Medulla oblongata (tissue), 1 donor: ENCODE data around the gene MPC2.

Experiments
- DNase-seq: peaks from one replicate; pipeline ENCODE4 v3.0.0-alpha.2; 2015; ENCODE audit errors: extremely low spot score

Gene MPC2

GRCh38 chr1:167936930-167937708 is at the start of gene MPC2:
Gene MPC2, minus strand, starts transcription at chr1:167937072. Its CDS starts 1,231 bp downstream, at chr1:167935841.
- peak; percentile 78 for DNase-seq

GRCh38 chr1:167984886-167985489 is 48.1 kb upstream of the MPC2 start:
- no peak for DNase-seq

- DNase-seq, result no peak
Observed at GRCh38 chr1:167983797-167984420, 47.0 kb upstream of the MPC2 start.

GRCh38 chr1:167981933-167982332 is 45.1 kb upstream of the MPC2 start:
- no peak for DNase-seq

- no peak for DNase-seq
Observed at GRCh38 chr1:167977245-167977644, 40.4 kb upstream of the MPC2 start.

GRCh38 chr1:167974698-167975097 is 37.8 kb upstream of the MPC2 start:
- no peak for DNase-seq

GRCh38 chr1:167973832-167974231 is 37.0 kb upstream of the MPC2 start:
- DNase-seq, result no peak

GRCh38 chr1:167968569-167968968 is 31.7 kb upstream of the MPC2 start:
- DNase-seq, result no peak

- no peak for DNase-seq
Observed at GRCh38 chr1:167966050-167966449, 29.2 kb upstream of the MPC2 start.

GRCh38 chr1:167964646-167965045 is 27.8 kb upstream of the MPC2 start:
- DNase-seq, result no peak

- DNase-seq, result no peak
Observed at GRCh38 chr1:167957710-167958109, 20.8 kb upstream of the MPC2 start.

- no peak for DNase-seq
Observed at GRCh38 chr1:167955915-167956314, 19.0 kb upstream of the MPC2 start.

- DNase-seq, result no peak
Observed at GRCh38 chr1:167950569-167950968, 13.7 kb upstream of the MPC2 start.

GRCh38 chr1:167949785-167950184 is 12.9 kb upstream of the MPC2 start:
- no peak for DNase-seq

GRCh38 chr1:167947733-167948132 is 10.9 kb upstream of the MPC2 start:
- no peak for DNase-seq

GRCh38 chr1:167943541-167943940 is 6.7 kb upstream of the MPC2 start:
- no peak for DNase-seq

- no peak for DNase-seq
Observed at GRCh38 chr1:167940264-167940663, 3.4 kb upstream of the MPC2 start.

- no peak for DNase-seq
Observed at GRCh38 chr1:167938080-167938636, 1.3 kb upstream of the MPC2 start.

- no peak for DNase-seq
Observed at GRCh38 chr1:167937709-167938010, 788 bp upstream of the MPC2 start.

- peak; percentile 99 for DNase-seq
Observed at GRCh38 chr1:167936068-167936929, 573 bp downstream of the MPC2 start, which contains the start of gene DCAF6. Gene DCAF6, plus strand, starts transcription at chr1:167936683. Its CDS starts 229 bp downstream, at chr1:167936912.

- DNase-seq, result peak; percentile 57
Observed at GRCh38 chr1:167935216-167936067, 1.4 kb downstream of the MPC2 start.
